ENCODE results near the gene TCERG1. TPM values are rescaled to one million over a fixed set of nuclear protein-coding genes. Genes with fewer than 3 reads are reported as not detected.

TCERG1 gene
- total RNA-seq, 1 donor from 2014 or later: 138 TPM

- DNase-seq (ENCODE audit: low spot score): no peak
Observed at GRCh38 chr5:146457431-146457830, 10.3 kb downstream of the TCERG1 start.

GRCh38 chr5:146458894-146459293, 11.8 kb downstream of the TCERG1 start:
- no peak for DNase-seq (ENCODE audit: low spot score)

GRCh38 chr5:146461319-146461718, 14.2 kb downstream of the TCERG1 start:
- no peak for DNase-seq (ENCODE audit: low spot score)

- DNase-seq (ENCODE audit: low spot score): no peak
Observed at GRCh38 chr5:146463446-146463845, 16.3 kb downstream of the TCERG1 start.

- no peak for DNase-seq (ENCODE audit: low spot score)
Observed at GRCh38 chr5:146466521-146467349, 19.6 kb downstream of the TCERG1 start.

GRCh38 chr5:146467760-146468159, 20.6 kb downstream of the TCERG1 start:
- DNase-seq (ENCODE audit: low spot score): no peak

GRCh38 chr5:146474065-146474464, 26.9 kb downstream of the TCERG1 start:
- no peak for DNase-seq (ENCODE audit: low spot score)

- no peak for DNase-seq (ENCODE audit: low spot score)
Observed at GRCh38 chr5:146475190-146475780, 28.2 kb downstream of the TCERG1 start.

GRCh38 chr5:146475906-146476305, 28.8 kb downstream of the TCERG1 start:
- no peak for DNase-seq (ENCODE audit: low spot score)

- no peak for DNase-seq (ENCODE audit: low spot score)
Observed at GRCh38 chr5:146482775-146483174, 35.6 kb downstream of the TCERG1 start.

GRCh38 chr5:146484714-146485391, 37.7 kb downstream of the TCERG1 start:
- no peak for DNase-seq (ENCODE audit: low spot score)

GRCh38 chr5:146490089-146490843, 43.1 kb downstream of the TCERG1 start:
- DNase-seq (ENCODE audit: low spot score): no peak

- no peak for DNase-seq (ENCODE audit: low spot score)
Observed at GRCh38 chr5:146494656-146495055, 47.5 kb downstream of the TCERG1 start.

GRCh38 chr5:146499680-146500079, 52.5 kb downstream of the TCERG1 start:
- no peak for DNase-seq (ENCODE audit: low spot score)

GRCh38 chr5:146507428-146507827, 60.3 kb downstream of the TCERG1 start:
- DNase-seq (ENCODE audit: low spot score): no peak

- no peak for DNase-seq (ENCODE audit: low spot score)
Observed at GRCh38 chr5:146510559-146511125, 63.5 kb downstream of the TCERG1 start.

- DNase-seq (ENCODE audit: low spot score): no peak
Observed at GRCh38 chr5:146513462-146513861, 66.3 kb downstream of the TCERG1 start.

GRCh38 chr5:146514575-146514974, 67.4 kb downstream of the TCERG1 start:
- no peak for DNase-seq (ENCODE audit: low spot score)

- no peak for DNase-seq (ENCODE audit: low spot score)
Observed at GRCh38 chr5:146515473-146516150, 68.5 kb downstream of the TCERG1 start.

GRCh38 chr5:146516151-146516475, 69.0 kb downstream of the TCERG1 start, which contains the start of gene GPR151:
GPR151 (minus strand) TSS chr5:146516190; CDS start chr5:146516113, 77 bp downstream.
- no peak for DNase-seq (ENCODE audit: low spot score)

GRCh38 chr5:146519554-146519953, 72.4 kb downstream of the TCERG1 start:
- DNase-seq (ENCODE audit: low spot score): no peak
